RWPE2 (cell line): Measurements from ENCODE around the gene MSI2.

ENCODE experiments used
- ATAC-seq: fragments of 200-7000 bp; cut with Tn5 transposase; 3 replicates; pipeline ENCODE4 v1.9.1; 2021; ENCODE audit warnings: low read depth
- DNase-seq: peaks from one replicate; pipeline ENCODE4 v3.0.0-alpha.2; 2020; ENCODE audit warnings: low spot score
- H3K27ac ChIP-seq: fragments of 450-650 bp; 2 replicates; pipeline ENCODE4 v1.5.1; 2017; ENCODE audit warnings: mild to moderate bottlenecking; ENCODE audit not compliant: poor library complexity, severe bottlenecking
- H3K27me3 ChIP-seq: fragments of 250-450 bp; sonication (Bioruptor Pico); 2 replicates; pipeline ENCODE4 v1.5.1; 2021; ENCODE audit warnings: mild to moderate bottlenecking, moderate library complexity; ENCODE audit not compliant: insufficient read depth, poor library complexity, severe bottlenecking
- H3K36me3 ChIP-seq: fragments of 250-450 bp; sonication (Bioruptor Pico); 2 replicates; pipeline ENCODE4 v1.5.1; 2020; ENCODE audit warnings: low read depth, mild to moderate bottlenecking, moderate library complexity
- H3K4me1 ChIP-seq: fragments of 250-450 bp; sonication (Bioruptor Pico); 2 replicates; pipeline ENCODE4 v1.5.1; 2021; ENCODE audit warnings: mild to moderate bottlenecking, moderate library complexity; ENCODE audit not compliant: insufficient read depth, poor library complexity, severe bottlenecking
- H3K4me3 ChIP-seq: fragments of 250-450 bp; sonication (Bioruptor Pico); 2 replicates; pipeline ENCODE4 v1.5.1; 2021; ENCODE audit warnings: mild to moderate bottlenecking, moderate library complexity; ENCODE audit not compliant: severe bottlenecking
- H3K9me3 ChIP-seq: fragments of 250-450 bp; sonication (Bioruptor Pico); 2 replicates; pipeline ENCODE4 v1.5.1; 2021; ENCODE audit warnings: mild to moderate bottlenecking, moderate library complexity; ENCODE audit not compliant: severe bottlenecking
- TF ChIP-seq, protein P1 (sequence below): fragments of 450-650 bp; IDR thresholded peaks from one replicate; pipeline ENCODE4 v1.5.1; 2017; ENCODE audit warnings: mild to moderate bottlenecking, moderate library complexity; ENCODE audit not compliant: poor library complexity, severe bottlenecking

Gene MSI2

DNA sequence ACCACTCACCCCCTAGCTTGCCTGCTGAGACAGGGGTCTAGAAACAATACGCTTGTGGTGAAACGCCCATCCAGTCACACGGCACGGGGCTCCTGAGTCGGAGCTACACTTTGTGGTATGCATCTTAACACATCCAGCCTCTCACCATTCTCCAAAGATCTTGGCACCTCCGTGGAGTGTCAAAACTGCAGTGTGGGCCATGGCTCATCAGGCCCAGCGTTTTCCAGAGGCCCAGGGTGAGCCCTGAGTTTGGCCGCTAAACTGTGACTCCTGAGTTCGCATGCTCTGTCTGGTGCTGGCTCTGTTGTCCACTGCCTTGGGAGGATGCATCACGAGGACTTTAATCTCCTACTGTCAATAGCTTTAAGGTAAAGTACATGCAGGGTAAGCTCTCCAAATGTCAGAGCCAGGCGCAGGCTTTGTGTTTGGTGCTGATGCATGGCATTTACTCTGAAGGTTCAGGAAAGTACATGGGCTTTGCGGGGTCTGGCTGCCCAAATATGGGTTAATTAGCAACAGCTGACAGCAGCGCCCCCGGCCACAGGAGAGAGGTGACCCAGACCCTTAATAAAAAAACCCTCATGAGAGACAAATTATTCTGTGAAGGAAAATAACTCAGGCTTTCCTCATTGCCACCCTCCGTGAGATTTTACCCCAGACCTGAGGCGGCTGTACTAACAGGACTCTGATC lies 370.3 kb downstream of the MSI2 start:
- DNase-seq = peak; percentile 34
- Histone ChIP-seq H3K4me3 (no peak overlapping the region), H3K36me3 (no peaks in the 10 kb centered on the region), H3K27me3 (no peaks in the 10 kb centered on the region), H3K27ac (no peak overlapping the region), H3K4me1 (no peaks in the 10 kb centered on the region), H3K9me3 (no peaks in the 10 kb centered on the region)
- TF ChIP-seq, protein P1, sequence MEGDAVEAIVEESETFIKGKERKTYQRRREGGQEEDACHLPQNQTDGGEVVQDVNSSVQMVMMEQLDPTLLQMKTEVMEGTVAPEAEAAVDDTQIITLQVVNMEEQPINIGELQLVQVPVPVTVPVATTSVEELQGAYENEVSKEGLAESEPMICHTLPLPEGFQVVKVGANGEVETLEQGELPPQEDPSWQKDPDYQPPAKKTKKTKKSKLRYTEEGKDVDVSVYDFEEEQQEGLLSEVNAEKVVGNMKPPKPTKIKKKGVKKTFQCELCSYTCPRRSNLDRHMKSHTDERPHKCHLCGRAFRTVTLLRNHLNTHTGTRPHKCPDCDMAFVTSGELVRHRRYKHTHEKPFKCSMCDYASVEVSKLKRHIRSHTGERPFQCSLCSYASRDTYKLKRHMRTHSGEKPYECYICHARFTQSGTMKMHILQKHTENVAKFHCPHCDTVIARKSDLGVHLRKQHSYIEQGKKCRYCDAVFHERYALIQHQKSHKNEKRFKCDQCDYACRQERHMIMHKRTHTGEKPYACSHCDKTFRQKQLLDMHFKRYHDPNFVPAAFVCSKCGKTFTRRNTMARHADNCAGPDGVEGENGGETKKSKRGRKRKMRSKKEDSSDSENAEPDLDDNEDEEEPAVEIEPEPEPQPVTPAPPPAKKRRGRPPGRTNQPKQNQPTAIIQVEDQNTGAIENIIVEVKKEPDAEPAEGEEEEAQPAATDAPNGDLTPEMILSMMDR = no peak
- ATAC-seq = no peak

- H3K9me3 ChIP-seq = no peaks in the 10 kb centered on the region
- H3K4me1 ChIP-seq = no peaks in the 10 kb centered on the region
- DNase-seq (no peak), ATAC-seq (no peak)
- H3K4me3 ChIP-seq = no peak overlapping the region
- no peaks in the 10 kb centered on the region for H3K27me3 ChIP-seq
- H3K36me3 ChIP-seq = 0 out of 2 replicates have a peak, but pooled peaks cover 2% of the 10 kb centered on the region
- no peak overlapping the region for H3K27ac ChIP-seq
- TF ChIP-seq, protein P1 = no peak
Measured at GRCh38 chr17:57627591-57627990, 371.3 kb downstream of the MSI2 start.

- Histone ChIP-seq H3K27me3 (no peaks in the 10 kb centered on the region), H3K36me3 (0 out of 2 replicates have a peak, but pooled peaks cover 3% of the 10 kb centered on the region), H3K4me1 (no peaks in the 10 kb centered on the region), H3K9me3 (no peaks in the 10 kb centered on the region), H3K27ac (no peak overlapping the region), H3K4me3 (no peak overlapping the region)
- TF ChIP-seq, protein P1 = no peak
- DNase-seq = no peak
- ATAC-seq = no peak
Measured at GRCh38 chr17:57628421-57628820, 372.1 kb downstream of the MSI2 start.

DNA sequence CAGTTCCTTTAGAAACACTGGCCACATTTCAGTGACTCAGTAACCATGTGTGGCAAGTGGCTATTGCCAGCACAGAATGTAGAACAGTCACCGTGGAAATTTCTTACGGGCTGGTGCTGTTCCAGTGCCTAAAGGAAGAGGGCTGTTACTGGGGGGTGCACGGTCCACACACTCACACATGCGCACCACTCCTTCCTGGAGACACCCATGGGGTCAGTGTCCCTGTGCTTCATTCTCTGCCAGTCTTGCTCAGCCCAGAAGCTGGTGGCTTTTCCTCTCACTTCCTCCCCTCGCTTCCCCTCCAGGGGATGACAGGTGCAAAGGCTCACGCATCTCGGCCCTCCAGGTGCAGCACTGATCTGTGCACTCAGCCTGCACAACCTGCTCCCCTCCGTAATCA lies 373.1 kb downstream of the MSI2 start:
- Histone ChIP-seq H3K4me3 (no peak overlapping the region), H3K36me3 (0 out of 2 replicates have a peak, but pooled peaks cover 3% of the 10 kb centered on the region), H3K27me3 (no peaks in the 10 kb centered on the region), H3K4me1 (no peaks in the 10 kb centered on the region), H3K9me3 (peaks cover under 1% of the 10 kb centered on the region), H3K27ac (no peak overlapping the region)
- TF ChIP-seq, protein P1 = no peak
- ATAC-seq (no peak), DNase-seq (no peak)

GRCh38 chr17:57629886-57630285 lies 373.6 kb downstream of the MSI2 start:
- peaks cover 3% of the 10 kb centered on the region for H3K9me3 ChIP-seq
- no peak for DNase-seq
- H3K36me3 ChIP-seq = 0 out of 2 replicates have a peak, but pooled peaks cover 3% of the 10 kb centered on the region
- H3K27ac ChIP-seq = no peak overlapping the region
- no peak overlapping the region for H3K4me3 ChIP-seq
- TF ChIP-seq, protein P1 = no peak
- no peaks in the 10 kb centered on the region for H3K4me1 ChIP-seq
- ATAC-seq = no peak
- H3K27me3 ChIP-seq = no peaks in the 10 kb centered on the region
